KBM-7 (cell line): ENCODE measurements around the gene TAF5L.

Experiments used
- DNase-seq: peaks from one replicate; pipeline ENCODE4 v3.0.0-alpha.2; 2015
- in situ Hi-C: fragments of 300-500 bp; cut with MboI; formaldehyde crosslinking; loops from 2 replicates; pipeline ENCODE4 v1.14.3; 2020; ENCODE audit warnings: low sequenced_read_pairs, low pct_unique_long_range_greater_than_20kb, mixed read lengths

The TAF5L gene

GRCh38 chr1:229625915-229626831 is at the start of gene TAF5L, which contains the start of gene URB2:
Gene TAF5L (minus strand): TSS chr1:229626122. CDS start chr1:229614482, 11,640 bp downstream.
Gene URB2 (plus strand): TSS chr1:229626247. CDS start chr1:229627634, 1,387 bp downstream.
- DNase-seq = peak; percentile 84
- in situ Hi-C loops = loop anchor here (10.0 kb wide), 1 partner anchor 51 kb away; no protein-coding TSS in a partner anchor

GRCh38 chr1:229675396-229675795 is 49.5 kb upstream of the TAF5L start:
- in situ Hi-C loops = no loop called here
- no peak for DNase-seq

- in situ Hi-C loops = loop anchor here (25.0 kb wide), 1 partner anchor 638 kb away; no protein-coding TSS in a partner anchor
Measured at GRCh38 chr1:229674042-229674441, 48.1 kb upstream of the TAF5L start.

GRCh38 chr1:229672246-229672645 is 46.3 kb upstream of the TAF5L start:
- no peak for DNase-seq
- in situ Hi-C loops = loop anchor here (25.0 kb wide), 1 partner anchor 640 kb away; no protein-coding TSS in a partner anchor

More at GRCh38 chr1:229674042-229674441, 48.1 kb upstream of the TAF5L start:
- no peak for DNase-seq

- in situ Hi-C loops = loop anchor here (25.0 kb wide), 1 partner anchor 641 kb away; no protein-coding TSS in a partner anchor
- no peak for DNase-seq
Measured at GRCh38 chr1:229671310-229671709, 45.4 kb upstream of the TAF5L start.

GRCh38 chr1:229669333-229669732 is 43.4 kb upstream of the TAF5L start:
- DNase-seq = no peak
- in situ Hi-C loops = loop anchor here (25.0 kb wide), 1 partner anchor 643 kb away; no protein-coding TSS in a partner anchor

- DNase-seq = no peak
Measured at GRCh38 chr1:229666585-229666984, 40.7 kb upstream of the TAF5L start.

GRCh38 chr1:229665912-229666558 is 40.1 kb upstream of the TAF5L start:
- in situ Hi-C loops = loop anchor here (25.0 kb wide), 1 partner anchor 646 kb away; no protein-coding TSS in a partner anchor
- no peak for DNase-seq

More at GRCh38 chr1:229666585-229666984, 40.7 kb upstream of the TAF5L start:
- in situ Hi-C loops = loop anchor here (25.0 kb wide), 1 partner anchor 646 kb away; no protein-coding TSS in a partner anchor

- in situ Hi-C loops = loop anchor here (25.0 kb wide), 1 partner anchor 648 kb away; no protein-coding TSS in a partner anchor
- no peak for DNase-seq
Measured at GRCh38 chr1:229664133-229664689, 38.3 kb upstream of the TAF5L start.

GRCh38 chr1:229661897-229662296 is 36.0 kb upstream of the TAF5L start:
- in situ Hi-C loops = loop anchor here (25.0 kb wide), 1 partner anchor 650 kb away; no protein-coding TSS in a partner anchor

GRCh38 chr1:229661022-229661877 is 35.3 kb upstream of the TAF5L start:
- in situ Hi-C loops = loop anchor here (25.0 kb wide), 1 partner anchor 651 kb away; no protein-coding TSS in a partner anchor
- DNase-seq = peak; percentile 81

More at GRCh38 chr1:229661897-229662296, 36.0 kb upstream of the TAF5L start:
- DNase-seq = no peak

- in situ Hi-C loops = loop anchor here (25.0 kb wide), 1 partner anchor 654 kb away; no protein-coding TSS in a partner anchor
- DNase-seq = no peak
Measured at GRCh38 chr1:229657993-229658755, 32.3 kb upstream of the TAF5L start.

GRCh38 chr1:229655781-229656180 is 29.9 kb upstream of the TAF5L start:
- DNase-seq = no peak
- in situ Hi-C loops = loop anchor here (25.0 kb wide), 1 partner anchor 657 kb away; no protein-coding TSS in a partner anchor

GRCh38 chr1:229653420-229653819 is 27.5 kb upstream of the TAF5L start:
- DNase-seq = no peak
- in situ Hi-C loops = loop anchor here (25.0 kb wide), 1 partner anchor 659 kb away; no protein-coding TSS in a partner anchor

GRCh38 chr1:229651546-229651945 is 25.6 kb upstream of the TAF5L start:
- in situ Hi-C loops = loop anchor here (25.0 kb wide), 1 partner anchor 661 kb away; no protein-coding TSS in a partner anchor
- DNase-seq = no peak

- DNase-seq = no peak
- in situ Hi-C loops = loop anchor here (25.0 kb wide), 1 partner anchor 662 kb away; no protein-coding TSS in a partner anchor
Measured at GRCh38 chr1:229650045-229650444, 24.1 kb upstream of the TAF5L start.

GRCh38 chr1:229648406-229648805 is 22.5 kb upstream of the TAF5L start:
- in situ Hi-C loops = no loop called here
- DNase-seq = no peak
